Adrenal gland (tissue), 12 donors: ENCODE results near the gene TLR6. TPM values are rescaled to one million over a fixed set of nuclear protein-coding genes. Genes with fewer than 3 reads are reported as not detected.

Experiments used
- DNase-seq, 7 donors: peaks; one replicate each; pipeline ENCODE4 v3.0.0-alpha.2; 2019 to 2020
- H3K27ac ChIP-seq, 5 donors: fragments of 200-600 bp; sonication (generic) in 4 of 5; 1 replicate in 3 of 5; 2 replicates in 2 of 5; pipeline versions ENCODE4 v1.5.1 to v1.8.0; 2016 to 2020; ENCODE audit warnings: mild to moderate bottlenecking in 1 of 5
- H3K27me3 ChIP-seq: fragments of 200-600 bp; 2 replicates; pipeline ENCODE4 v1.8.0; 2021
- H3K36me3 ChIP-seq, 2 donors: fragments of 200-600 bp; replicated peaks in 1 of 2; 1 replicate in 1 of 2; 2 replicates in 1 of 2; pipeline versions ENCODE4 v1.5.1 to v1.8.0; 2018 to 2022
- H3K4me1 ChIP-seq, 2 donors: fragments of 200-600 bp; replicated peaks in 1 of 2; 1 replicate in 1 of 2; 2 replicates in 1 of 2; pipeline versions ENCODE4 v1.5.1 to v1.8.0; 2018 to 2021
- H3K4me3 ChIP-seq, 4 donors: fragments of 200-600 bp; sonication (generic) in 3 of 4; one replicate each; pipeline ENCODE4 v1.5.1; 2016 to 2018
- H3K9me3 ChIP-seq, 3 donors: fragments of 200-600 bp; sonication (generic) in 1 of 3; replicated peaks in 1 of 3; 1 replicate in 2 of 3; 2 replicates in 1 of 3; pipeline versions ENCODE4 v1.5.1 to v1.8.0; 2016 to 2021
- CTCF ChIP-seq, 6 experiments: fragments of 450-650 bp in 4 of 6; fragments of 200-600 bp in 2 of 6; sonication (generic) in 1 of 6; IDR thresholded peaks; 1 replicate in 5 of 6; 2 replicates in 1 of 6; pipeline versions ENCODE4 v1.5.1 to v1.8.0; 2016 to 2021; ENCODE audit warnings: antibody characterized with exemption in 6 of 6, mild to moderate bottlenecking in 2 of 6, moderate library complexity in 1 of 6
- POLR2A ChIP-seq, 2 donors: fragments of 450-650 bp; IDR thresholded peaks; one replicate each; pipeline ENCODE4 v1.6.1; 2017; ENCODE audit warnings: antibody characterized with exemption in 2 of 2, mild to moderate bottlenecking in 2 of 2, moderate library complexity in 1 of 2
- WGBS, 4 donors: extraction: QIAGEN DNeasy Blood & Tissue Kit in 2 of 4; methylation state at CpG; one replicate each; pipeline versions ENCODE4 v1.1.5 to v1.1.7; 2013 to 2017; 5-methylcytosine and 5-hydroxymethylcytosine counted together
- intact Hi-C, 2 donors: fragments of 100-400 bp; cut with DNase I; formaldehyde crosslinking; loops; one replicate each; pipeline versions ENCODE4 v1.14.1 to v1.15.0; 2022 to 2023
- polyA plus RNA-seq, 3 donors: library from polyadenylated mRNA; stranded (reverse); fragments of 200-250 nt in 2 of 3; fragments of 350-450 nt in 1 of 3; fragmentation: Illumina TruSeq in 1 of 3; extraction: RNeasy Lipid Tissue Mini Kit (QIAGEN cat#74804) in 1 of 3; gene quantifications; one replicate each; pipeline ENCODE4 v1.2.3, GENCODE V29; 2013 to 2014
- total RNA-seq, 9 donors: library from RNA; depleted of rRNA in 4 of 9; stranded (reverse); fragments of >200 nt in 4 of 9; fragments of 120-200 nt in 1 of 9; fragmentation: NEBNext Ultra II Directional in 1 of 9; extraction: Animal tissue kit (Norgen Biotek cat#: 25700) in 1 of 9; gene quantifications; one replicate each; pipeline versions ENCODE4 v1.1.0 to v1.2.4, GENCODE V29; 2013 to 2023
- donor health status: healthy with polysubstance abuse.
- donor health status: Bipolar disorder and iron deficiency.
- donor health status: DM: yes; HTN: yes; CAD: no.
- donor health status: DM: no; HTN: no; CAD: no.
- donor health status: DM: no; HTN: no; CAD: no.
- donor health status: DM: yes; HTN: yes; CAD: no.

The TLR6 gene
- total and polyA plus RNA-seq, 12 donors: 0.80 to 14.4 (median 5.4) TPM

GRCh38 chr4:38832206-38832605 is 24.4 kb downstream of the TLR6 start:
- Histone ChIP-seq H3K27ac (no peak overlapping the region), H3K4me3 (no peak overlapping the region), H3K27me3 (no peaks in the 10 kb centered on the region), H3K36me3 (no peaks in the 10 kb centered on the region), H3K9me3 (peaks cover 0 to 3% (median 0%) of the 10 kb centered on the region in 3 donors), H3K4me1 (peaks cover 0 to 4% of the 10 kb centered on the region in 2 donors)
- no peak for TF ChIP-seq CTCF (IDR thresholded peaks at IDR 0.05)
- no peak for TF ChIP-seq POLR2A (IDR thresholded peaks at IDR 0.05)
- DNase-seq: no peak
- intact Hi-C loops: no loop called here
- 75 to 94% (median 85%) methylated on average over 1 of the region's 1 CpG for WGBS, 4 donors

GRCh38 chr4:38831653-38832052 is 25.0 kb downstream of the TLR6 start:
- TF ChIP-seq POLR2A (IDR thresholded peaks at IDR 0.05) (no peak), CTCF (IDR thresholded peaks at IDR 0.05) (no peak)
- H3K27ac ChIP-seq: no peak overlapping the region
- H3K36me3 ChIP-seq: no peaks in the 10 kb centered on the region
- no peak for DNase-seq
- H3K4me1 ChIP-seq: peaks cover 0 to 4% of the 10 kb centered on the region in 2 donors
- no peak overlapping the region for H3K4me3 ChIP-seq
- H3K9me3 ChIP-seq: peaks cover 0 to 3% (median 0%) of the 10 kb centered on the region in 3 donors
- no peaks in the 10 kb centered on the region for H3K27me3 ChIP-seq
- intact Hi-C loops: no loop called here

- no peak for DNase-seq
- WGBS, 4 donors: 90 to 97% (median 96%) methylated on average over 5 of the region's 5 CpGs
- Histone ChIP-seq H3K4me3 (no peak overlapping the region), H3K27me3 (no peaks in the 10 kb centered on the region), H3K36me3 (no peaks in the 10 kb centered on the region), H3K27ac (no peak overlapping the region), H3K4me1 (peaks cover 0 to 4% of the 10 kb centered on the region in 2 donors), H3K9me3 (no peaks in the 10 kb centered on the region)
- TF ChIP-seq CTCF (IDR thresholded peaks at IDR 0.05) (no peak), POLR2A (IDR thresholded peaks at IDR 0.05) (no peak)
- intact Hi-C loops: no loop called here
These were observed 27.4 kb downstream of the TLR6 start for GRCh38 chr4:38829237-38829636.

GRCh38 chr4:38823766-38824165 is 32.9 kb downstream of the TLR6 start:
- Histone ChIP-seq H3K4me1 (no peaks in the 10 kb centered on the region), H3K27ac (no peak overlapping the region), H3K9me3 (no peaks in the 10 kb centered on the region), H3K36me3 (no peaks in the 10 kb centered on the region), H3K27me3 (no peaks in the 10 kb centered on the region), H3K4me3 (no peak overlapping the region)
- DNase-seq: no peak
- intact Hi-C loops: no loop called here
- WGBS, 4 donors: 90 to 96% (median 92%) methylated on average over 15 to 27 of the region's 27 CpGs
- TF ChIP-seq CTCF (IDR thresholded peaks at IDR 0.05): no peak
- TF ChIP-seq POLR2A (IDR thresholded peaks at IDR 0.05): no peak
